GM21381 (cell line): ENCODE data around the gene MPIG6B.

ENCODE experiments used
- ATAC-seq: cut with Tn5 transposase; IDR thresholded peaks from one replicate; pipeline ENCODE4 v1.9.1; 2021; ENCODE audit warnings: mild to moderate bottlenecking, moderate library complexity; ENCODE audit not compliant: unreplicated experiment

MPIG6B gene

DNA sequence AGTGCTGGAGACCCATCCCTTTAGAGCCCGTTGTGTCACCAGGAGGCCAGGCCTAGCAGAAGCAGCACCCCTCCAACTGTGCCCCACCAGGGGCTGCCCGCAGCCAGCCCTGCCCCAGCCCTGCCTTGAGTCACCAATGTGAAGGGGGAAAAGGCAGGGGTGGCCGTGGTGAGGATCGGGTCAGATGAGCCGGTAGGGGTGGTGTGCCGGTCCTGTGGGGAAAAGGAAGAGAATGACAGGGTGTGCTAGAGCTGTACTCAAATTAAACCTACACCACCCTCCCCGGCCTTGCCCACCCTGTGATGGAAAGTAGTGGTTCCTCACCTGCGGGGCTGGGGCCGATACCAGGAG is 42.4 kb downstream of the MPIG6B start:
- no peak for ATAC-seq

GRCh38 chr6:31765910-31766794 is 43.0 kb downstream of the MPIG6B start:
- ATAC-seq, result no peak

DNA sequence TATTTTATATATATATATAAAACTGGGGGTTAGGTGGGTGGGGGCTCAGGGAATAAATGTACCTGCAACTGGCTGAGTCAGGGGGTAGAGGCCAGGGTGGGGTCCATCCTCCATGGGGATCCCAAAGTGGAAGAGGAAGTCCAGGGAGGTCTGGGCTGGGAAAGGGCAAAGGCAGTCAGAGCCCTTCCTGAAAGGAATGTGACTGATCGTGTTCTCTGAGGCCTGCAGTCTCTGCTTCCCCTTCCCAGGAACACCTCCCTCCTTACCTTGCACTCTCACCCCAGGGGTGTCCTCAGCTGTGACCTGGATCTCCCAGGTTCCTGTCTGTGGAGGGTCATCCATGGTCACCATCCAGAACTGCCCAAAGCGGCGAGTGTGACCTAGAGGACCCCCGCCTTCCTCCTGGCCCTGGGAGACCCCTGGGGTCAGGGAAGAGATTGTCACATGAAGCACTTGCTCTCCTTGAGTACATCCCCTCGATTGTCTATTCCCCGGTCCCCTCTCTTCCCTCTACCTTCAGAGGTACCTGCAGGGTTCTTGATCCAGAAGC is 44.0 kb downstream of the MPIG6B start:
- ATAC-seq, result no peak

DNA sequence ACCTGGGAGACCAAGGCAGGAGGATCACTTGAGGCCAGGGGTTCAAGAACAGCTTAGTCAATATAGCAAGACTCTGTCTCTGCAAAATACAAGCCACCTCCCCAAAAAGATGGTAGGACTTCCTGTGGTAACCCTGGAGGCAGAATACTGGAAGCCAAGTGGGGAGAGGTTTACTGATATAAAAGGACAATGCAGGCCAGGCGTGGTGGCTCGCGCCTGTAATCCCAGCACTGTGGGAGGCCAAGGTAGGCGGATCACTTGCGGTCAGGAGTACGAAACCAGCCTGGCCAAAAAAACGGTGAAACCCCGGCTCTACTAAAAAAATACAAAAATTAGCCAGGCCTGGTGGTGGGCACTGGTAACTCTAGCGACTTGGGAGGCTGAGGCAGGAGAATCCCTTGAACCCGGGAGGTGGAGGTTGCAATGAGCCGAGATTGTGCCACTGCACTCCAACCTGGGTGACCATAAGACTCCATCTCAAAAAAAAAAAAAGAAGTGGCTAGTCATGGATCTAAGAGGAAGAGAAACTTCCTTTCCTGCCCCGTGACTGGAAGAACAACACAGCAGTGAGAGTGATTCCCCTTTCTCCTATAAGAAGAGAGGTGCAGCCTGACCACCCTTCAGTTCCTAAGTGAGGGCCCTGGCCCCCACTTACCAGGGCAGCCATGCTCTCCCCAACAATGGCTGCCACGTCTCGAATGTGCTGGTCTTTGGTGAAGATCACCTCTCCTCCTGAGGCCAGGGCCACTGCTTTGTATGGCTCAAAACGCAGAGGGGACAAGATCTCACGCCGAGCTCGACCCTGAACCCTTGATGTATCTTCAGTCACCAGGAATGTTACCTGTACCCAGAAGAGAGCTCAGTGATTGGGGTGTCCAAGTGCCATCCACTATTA is 45.4 kb downstream of the MPIG6B start:
- no peak for ATAC-seq

DNA sequence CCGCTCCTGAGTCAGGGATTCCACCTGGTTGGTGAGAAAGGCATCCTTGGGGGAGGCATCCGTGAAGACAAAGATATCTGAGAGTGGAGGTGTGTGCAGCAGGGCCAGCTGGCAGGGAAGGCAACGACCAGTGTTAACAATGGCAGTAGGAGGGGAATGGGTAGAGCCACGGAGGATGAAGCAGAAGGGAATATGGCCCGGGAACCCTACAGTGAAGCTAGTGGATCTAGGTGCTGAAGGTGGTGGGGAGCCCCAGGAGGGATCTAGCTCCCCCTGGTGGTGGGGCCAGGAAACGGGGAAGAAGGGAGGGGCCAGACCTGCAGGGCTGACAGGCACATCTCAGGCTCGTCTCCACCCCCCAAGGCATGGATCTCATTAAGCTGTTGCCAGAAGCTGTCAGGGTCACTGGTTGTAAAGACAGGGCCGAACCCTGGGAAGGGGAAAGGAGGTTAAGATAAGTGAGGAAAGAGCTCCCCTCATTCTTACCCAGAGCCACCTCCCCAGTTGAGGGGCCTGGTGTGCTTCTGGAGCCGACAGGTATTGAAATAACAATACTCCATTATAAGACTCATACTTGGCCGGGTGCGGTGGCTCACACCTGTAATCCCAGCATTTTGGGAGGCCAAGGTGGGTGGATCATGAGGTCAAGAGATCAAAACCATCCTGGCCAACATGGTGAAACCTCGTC is 46.7 kb downstream of the MPIG6B start:
- no peak for ATAC-seq

- ATAC-seq, result no peak
Observed at GRCh38 chr6:31770860-31771259, 47.7 kb downstream of the MPIG6B start.

GRCh38 chr6:31771992-31772358 is 48.8 kb downstream of the MPIG6B start:
- ATAC-seq, result no peak

GRCh38 chr6:31775184-31775583 is 52.0 kb downstream of the MPIG6B start:
- no peak for ATAC-seq

GRCh38 chr6:31775633-31776484 is 52.7 kb downstream of the MPIG6B start:
- no peak for ATAC-seq
